K562 (cell line): Measurements from ENCODE around the gene DMAC2. TPM values are rescaled to one million over a fixed set of nuclear protein-coding genes. Genes with fewer than 3 reads are reported as not detected.
A peak's percentile ranks its signal among the peaks of the same experiment; 100 is the strongest.

ENCODE experiments used
- ATAC-seq: fragments of 200-7000 bp; cut with Tn5 transposase; 3 replicates; pipeline ENCODE4 v1.9.1; 2020; ENCODE audit warnings: moderate library complexity
- BruUV-seq: library from RNA; stranded (reverse); fragments of 400-500 nt; replicated peaks from 2 replicates; lab custom pipeline; 2021; lab: Mats Ljungman, UMichigan
- CTCF ChIA-PET: fragments of 300-600 bp; formaldehyde crosslinking; extraction: SDS; loops from one replicate; lab custom pipeline; 2021; ENCODE audit warnings: low intra/inter-chr PET ratio; lab: Yijun Ruan, JAX
- POLR2A ChIA-PET: fragments of 300-600, 350-650 bp; sonication (Branson Sonifier 250); formaldehyde crosslinking; extraction: SDS; loops from one replicate; lab custom pipeline; 2021; ENCODE audit warnings: antibody characterized with exemption, inconsistent platforms; lab: Yijun Ruan, JAX
- DNase-seq, 4 experiments: peaks; one replicate each; pipeline versions ENCODE4 v3.0.0 to v3.0.0-alpha.2; 2011 to 2018; ENCODE audit warnings: low spot score in 3 of 4, mixed read lengths in 3 of 4; ENCODE audit errors: extremely low read depth in 1 of 4
- FAIRE-seq: peaks from 2 replicates; lab custom pipeline; 2011; peaks lifted over from hg19 to GRCh38; lab: Jason Lieb, UNC
- H2AFZ ChIP-seq: 2 replicates; pipeline ENCODE4 v1.6.0; 2011; ENCODE audit warnings: low read depth, low read length, control low read depth, inconsistent platforms
- H3K27ac ChIP-seq: fragments of 200-600 bp; 3 replicates; pipeline ENCODE4 v1.8.0; 2011; ENCODE audit warnings: low read depth, mild to moderate bottlenecking, control low read depth, inconsistent platforms, low read length, moderate library complexity, mixed read lengths; ENCODE audit errors: extremely low read depth
- H3K27me3 ChIP-seq, 2 experiments: fragments of 300-600 bp in 1 of 2; 2 replicates in 1 of 2; 3 replicates in 1 of 2; pipeline versions ENCODE4 v1.6.0 to v1.8.0; 2011; ENCODE audit warnings: inconsistent platforms in 2 of 2, low read length in 2 of 2, mild to moderate bottlenecking in 1 of 2, mixed read lengths in 1 of 2, moderate library complexity in 1 of 2; ENCODE audit not compliant: control insufficient read depth in 2 of 2, insufficient read depth in 2 of 2
- H3K36me3 ChIP-seq: fragments of 300-600 bp; 3 replicates; pipeline ENCODE4 v1.8.0; 2011; ENCODE audit warnings: mild to moderate bottlenecking, low read length, inconsistent platforms; ENCODE audit not compliant: control insufficient read depth, insufficient read depth
- H3K4me1 ChIP-seq, 2 experiments: fragments of 200-600 bp in 1 of 2; replicated peaks in 1 of 2; 2 replicates in 1 of 2; 3 replicates in 1 of 2; pipeline versions ENCODE4 v1.5.1 to v1.8.0; 2011; ENCODE audit warnings: inconsistent platforms in 2 of 2, low read length in 2 of 2, mild to moderate bottlenecking in 1 of 2, mixed read lengths in 1 of 2, moderate library complexity in 1 of 2; ENCODE audit not compliant: control insufficient read depth in 2 of 2, insufficient read depth in 2 of 2
- H3K4me2 ChIP-seq: 2 replicates; pipeline ENCODE4 v1.6.1; 2011; ENCODE audit warnings: low read length, control low read depth, inconsistent platforms, mixed read lengths; ENCODE audit not compliant: insufficient read depth
- H3K4me3 ChIP-seq: fragments of 200-600 bp; sonication (generic), shearing (Covaris generic); 2 replicates; pipeline ENCODE4 v1.5.1; 2016; ENCODE audit warnings: control low read depth, inconsistent platforms
- H3K79me2 ChIP-seq: fragments of 200-600 bp; 3 replicates; pipeline ENCODE4 v1.8.0; 2011; ENCODE audit warnings: low read length, inconsistent platforms; ENCODE audit not compliant: control insufficient read depth, insufficient read depth
- H3K9ac ChIP-seq, 2 experiments: 2 replicates each; pipeline versions ENCODE4 v1.6.0 to v1.6.1; 2011; ENCODE audit warnings: low read depth in 2 of 2, low read length in 2 of 2, control low read depth in 1 of 2, inconsistent platforms in 1 of 2, mild to moderate bottlenecking in 1 of 2, mixed read lengths in 1 of 2; ENCODE audit not compliant: insufficient read depth in 1 of 2
- H3K9me1 ChIP-seq: one replicate; pipeline ENCODE4 v1.6.0; 2011; ENCODE audit warnings: inconsistent platforms, mild to moderate bottlenecking, low read length, moderate library complexity; ENCODE audit not compliant: control insufficient read depth, insufficient read depth
- H3K9me3 ChIP-seq: replicated peaks from 2 replicates; pipeline ENCODE4 v1.5.1; 2011; ENCODE audit warnings: low read depth, low read length, inconsistent platforms; ENCODE audit not compliant: control insufficient read depth, insufficient read depth
- H4K20me1 ChIP-seq: replicated peaks from 2 replicates; pipeline ENCODE4 v1.6.1; 2011; ENCODE audit warnings: low read length, inconsistent platforms, mixed read lengths; ENCODE audit not compliant: control insufficient read depth, insufficient read depth
- CBFA2T2 ChIP-seq: fragments of 450-650 bp; conservative IDR thresholded peaks from 2 replicates; pipeline ENCODE4 v1.6.1; 2017; ENCODE audit warnings: mild to moderate bottlenecking
- COPS2 ChIP-seq: fragments of 450-650 bp; conservative IDR thresholded peaks from 2 replicates; pipeline ENCODE4 v1.6.1; 2016; ENCODE audit warnings: mild to moderate bottlenecking, moderate library complexity
- DDX20 ChIP-seq: fragments of 450-650 bp; IDR thresholded peaks from 2 replicates; pipeline ENCODE4 v1.6.1; 2016; ENCODE audit warnings: missing genetic modification characterization, low read depth, mild to moderate bottlenecking, missing compliant biosample characterization, moderate library complexity
- GATAD2A ChIP-seq: fragments of 450-650 bp; IDR thresholded peaks from 2 replicates; pipeline ENCODE4 v1.6.1; 2017
- KLF6 ChIP-seq: fragments of 250-450 bp; sonication (Bioruptor Pico); IDR thresholded peaks from 2 replicates; pipeline ENCODE4 v1.4.0; 2020; ENCODE audit warnings: mild to moderate bottlenecking, moderate library complexity, borderline replicate concordance
- SIRT6 ChIP-seq: IDR thresholded peaks from one replicate; pipeline ENCODE4 v1.6.1; 2012; ENCODE audit warnings: low read depth, mild to moderate bottlenecking, control low read depth, inconsistent platforms, low read length, moderate library complexity
- TEAD2 ChIP-seq: fragments of 450-650 bp; IDR thresholded peaks from 2 replicates; pipeline ENCODE4 v1.6.1; 2016; ENCODE audit warnings: missing genetic modification characterization, control low read depth, missing compliant biosample characterization
- ZNF134 ChIP-seq: fragments of 250-450 bp; sonication (Bioruptor Pico); conservative IDR thresholded peaks from 2 replicates; pipeline ENCODE4 v1.4.0; 2020
- ZNF23 ChIP-seq: fragments of 250-450 bp; sonication (Bioruptor Pico); IDR thresholded peaks from 2 replicates; pipeline ENCODE4 v1.4.0; 2020; ENCODE audit warnings: mild to moderate bottlenecking
- ZNF384 ChIP-seq: IDR thresholded peaks from 2 replicates; pipeline ENCODE4 v1.6.1; 2012; ENCODE audit warnings: low read depth, low read length, improper control_type of control experiment
- WGBS: fragments of 100-300 bp; shearing (Covaris generic); methylation state at CpG from one replicate; pipeline ENCODE4 v1.1.6; 2016; ENCODE audit warnings: low coverage, mixed read lengths; ENCODE audit not compliant: insufficient coverage; ENCODE audit errors: missing lambda C conversion rate; 5-methylcytosine and 5-hydroxymethylcytosine counted together
- in situ Hi-C: fragments of 300-500 bp; cut with MboI; formaldehyde crosslinking; loops from 4 replicates; pipeline ENCODE4 v1.15.0; 2018; ENCODE audit warnings: inconsistent platforms, mixed read lengths
- intact Hi-C: fragments of 100-400 bp; cut with micrococcal nuclease; formaldehyde crosslinking; loops from 2 replicates; pipeline ENCODE4 v1.14.2; 2022
- polyA plus RNA-seq, 8 experiments: library from polyadenylated mRNA; depleted of rRNA in 4 of 8; stranded (reverse) in 5 of 8; unstranded in 3 of 8; fragments of >200 nt; fragmentation: Nextera tagmentation in 2 of 8; fragmentation: Illumina TruSeq in 1 of 8; extraction: Ambion mirVana in 2 of 8; extraction: Trizol in 1 of 8; gene quantifications; 2 replicates each; pipeline versions ENCODE4 v1.2.1 to v1.2.3, GENCODE V29; 2011 to 2014; ENCODE audit warnings: inconsistent platforms in 1 of 8, missing spikeins in 1 of 8
- total RNA-seq, 7 experiments: library from RNA; depleted of rRNA in 6 of 7; stranded (reverse); fragments of >200 nt in 6 of 7; fragmentation: Illumina TruSeq in 2 of 7; extraction: Trizol in 2 of 7; gene quantifications; 2 replicates each; pipeline versions ENCODE4 v1.2.1 to v1.2.3, GENCODE V29; 2011 to 2021; ENCODE audit warnings: low replicate concordance in 1 of 7
- TF ChIP-seq, protein P1 (sequence below): fragments of 250-450 bp; sonication (Bioruptor Pico); IDR thresholded peaks from 2 replicates; pipeline ENCODE4 v1.8.0; 2021; ENCODE audit warnings: moderate library complexity, mild to moderate bottlenecking, inconsistent platforms
- TF ChIP-seq, protein P2 (sequence below), 3 experiments: fragments of 200-800 bp in 1 of 3; sonication (Bioruptor generic) in 1 of 3; sonication (generic) in 1 of 3; formaldehyde crosslinking in 1 of 3; IDR thresholded peaks; 2 replicates each; pipeline versions ENCODE4 v1.6.1 to v1.8.0; 2016 to 2022; ENCODE audit warnings: mild to moderate bottlenecking in 2 of 3, missing compliant biosample characterization in 2 of 3, missing genetic modification characterization in 2 of 3, missing genetic modification reagents in 1 of 3
- TF ChIP-seq, protein P3 (sequence below), 2 experiments: fragments of 450-650 bp in 1 of 2; sonication (generic) in 1 of 2; formaldehyde crosslinking in 1 of 2; IDR thresholded peaks; 2 replicates each; pipeline versions ENCODE4 v1.7.1 to v1.9.0; 2016 to 2022; ENCODE audit warnings: inconsistent platforms in 1 of 2, mild to moderate bottlenecking in 1 of 2, missing genetic modification reagents in 1 of 2

DMAC2 gene
- total and polyA plus RNA-seq, 9 of the 15 experiments (the other 6 are each of a cell fraction or from before 2014, with no cell fraction given): 12.9 to 61.2 (median 43.1) TPM

GRCh38 chr19:41415154-41415571 lies 24.5 kb downstream of the DMAC2 start:
- Histone ChIP-seq H3K9me3 (no peaks in the 10 kb centered on the region), H3K36me3 (peaks cover 40% of the 10 kb centered on the region; the same call in 1 of the 3 replicates), H3K79me2 (no peaks in the 10 kb centered on the region), H4K20me1 (no peaks in the 10 kb centered on the region), H3K4me3 (no peak overlapping the region), H3K4me2 (no peak overlapping the region), H3K9ac (peak overlapping the region in 1 of 2 experiments; percentile 64; a peak in 1 of 4 replicates), H2AFZ (no peak overlapping the region), H3K4me1 (peaks cover 2 to 7% of the 10 kb centered on the region in 2 experiments; a peak in 3 of 5 replicates), H3K27ac (no peak overlapping the region), H3K27me3 (no peaks in the 10 kb centered on the region), H3K9me1 (no peaks in the 10 kb centered on the region)
- DNase-seq (no peak), ATAC-seq (no peak), FAIRE-seq (no peak)
- ChIA-PET POLR2A (no interaction called here), CTCF (no interaction called here)
- no TSS peak for BruUV-seq
- 85% methylated on average over 5 of the region's 9 CpGs for WGBS
- intact Hi-C loops (no loop called here), in situ Hi-C loops (no loop called here)
- TF ChIP-seq ZNF384: no peak
- TF ChIP-seq, protein P1, sequence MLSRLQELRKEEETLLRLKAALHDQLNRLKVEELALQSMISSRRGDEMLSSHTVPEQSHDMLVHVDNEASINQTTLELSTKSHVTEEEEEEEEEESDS (CRISPR knock-in tag): no peak
- no peak for TF ChIP-seq DDX20 (tag)
- TF ChIP-seq, protein P2, sequence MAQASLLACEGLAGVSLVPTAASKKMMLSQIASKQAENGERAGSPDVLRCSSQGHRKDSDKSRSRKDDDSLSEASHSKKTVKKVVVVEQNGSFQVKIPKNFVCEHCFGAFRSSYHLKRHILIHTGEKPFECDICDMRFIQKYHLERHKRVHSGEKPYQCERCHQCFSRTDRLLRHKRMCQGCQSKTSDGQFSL (CRISPR knock-in tag; IDR thresholded peaks at IDR 0.05): no peak
- TF ChIP-seq, protein P2 (tag; IDR thresholded peaks at IDR 0.05): no peak
- TF ChIP-seq GATAD2A: no peak
- TF ChIP-seq, protein P3, sequence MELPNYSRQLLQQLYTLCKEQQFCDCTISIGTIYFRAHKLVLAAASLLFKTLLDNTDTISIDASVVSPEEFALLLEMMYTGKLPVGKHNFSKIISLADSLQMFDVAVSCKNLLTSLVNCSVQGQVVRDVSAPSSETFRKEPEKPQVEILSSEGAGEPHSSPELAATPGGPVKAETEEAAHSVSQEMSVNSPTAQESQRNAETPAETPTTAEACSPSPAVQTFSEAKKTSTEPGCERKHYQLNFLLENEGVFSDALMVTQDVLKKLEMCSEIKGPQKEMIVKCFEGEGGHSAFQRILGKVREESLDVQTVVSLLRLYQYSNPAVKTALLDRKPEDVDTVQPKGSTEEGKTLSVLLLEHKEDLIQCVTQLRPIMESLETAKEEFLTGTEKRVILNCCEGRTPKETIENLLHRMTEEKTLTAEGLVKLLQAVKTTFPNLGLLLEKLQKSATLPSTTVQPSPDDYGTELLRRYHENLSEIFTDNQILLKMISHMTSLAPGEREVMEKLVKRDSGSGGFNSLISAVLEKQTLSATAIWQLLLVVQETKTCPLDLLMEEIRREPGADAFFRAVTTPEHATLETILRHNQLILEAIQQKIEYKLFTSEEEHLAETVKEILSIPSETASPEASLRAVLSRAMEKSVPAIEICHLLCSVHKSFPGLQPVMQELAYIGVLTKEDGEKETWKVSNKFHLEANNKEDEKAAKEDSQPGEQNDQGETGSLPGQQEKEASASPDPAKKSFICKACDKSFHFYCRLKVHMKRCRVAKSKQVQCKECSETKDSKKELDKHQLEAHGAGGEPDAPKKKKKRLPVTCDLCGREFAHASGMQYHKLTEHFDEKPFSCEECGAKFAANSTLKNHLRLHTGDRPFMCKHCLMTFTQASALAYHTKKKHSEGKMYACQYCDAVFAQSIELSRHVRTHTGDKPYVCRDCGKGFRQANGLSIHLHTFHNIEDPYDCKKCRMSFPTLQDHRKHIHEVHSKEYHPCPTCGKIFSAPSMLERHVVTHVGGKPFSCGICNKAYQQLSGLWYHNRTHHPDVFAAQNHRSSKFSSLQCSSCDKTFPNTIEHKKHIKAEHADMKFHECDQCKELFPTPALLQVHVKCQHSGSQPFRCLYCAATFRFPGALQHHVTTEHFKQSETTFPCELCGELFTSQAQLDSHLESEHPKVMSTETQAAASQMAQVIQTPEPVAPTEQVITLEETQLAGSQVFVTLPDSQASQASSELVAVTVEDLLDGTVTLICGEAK (IDR thresholded peaks at IDR 0.05): no peak
- TF ChIP-seq, protein P3 (CRISPR knock-in tag; IDR thresholded peaks at IDR 0.05): no peak
- no peak for TF ChIP-seq SIRT6
- TF ChIP-seq KLF6 (CRISPR knock-in tag): no peak
- no peak for TF ChIP-seq ZNF23
- no peak for TF ChIP-seq COPS2
- TF ChIP-seq ZNF134 (CRISPR knock-in tag): no peak
- no peak for TF ChIP-seq CBFA2T2
- TF ChIP-seq TEAD2 (tag): no peak
